H1 (cell line): Measurements from ENCODE around the gene TMEM221. TPM values are rescaled to one million over a fixed set of nuclear protein-coding genes. Genes with fewer than 3 reads are reported as not detected.

Source experiments
- CTCF ChIA-PET: fragments of 300-600 bp; sonication (Branson Sonifier 250); formaldehyde crosslinking; loops from one replicate; lab custom pipeline; 2021; ENCODE audit not compliant: partially characterized antibody; lab: Charles Lee
- POLR2A ChIA-PET: fragments of 300-600 bp; sonication (Branson Sonifier 250); formaldehyde crosslinking; loops from one replicate; lab custom pipeline; 2021; ENCODE audit warnings: inconsistent platforms; ENCODE audit not compliant: partially characterized antibody; lab: Charles Lee
- DNase-seq, 2 experiments: peaks; one replicate each; pipeline versions ENCODE4 v3.0.0 to v3.0.0-alpha.2; 2010 to 2022; ENCODE audit warnings: low spot score in 2 of 2, low read depth in 1 of 2, mixed read lengths in 1 of 2
- FAIRE-seq: peaks from 2 replicates; lab custom pipeline; 2011; peaks lifted over from hg19 to GRCh38; lab: Jason Lieb, UNC
- H2AFZ ChIP-seq: 2 replicates; pipeline ENCODE4 v1.8.1; 2012; ENCODE audit warnings: low read length, inconsistent platforms
- H2AK5ac ChIP-seq: 2 replicates; pipeline ENCODE4 v1.6.1; 2013; ENCODE audit warnings: low read depth, low read length
- H2BK120ac ChIP-seq: replicated peaks from 2 replicates; pipeline ENCODE3; 2013; ENCODE audit warnings: low read depth, low read length, inconsistent platforms
- H2BK12ac ChIP-seq: 2 replicates; pipeline ENCODE4 v1.6.1; 2013; ENCODE audit warnings: low read depth, low read length
- H2BK15ac ChIP-seq: 2 replicates; pipeline ENCODE4 v1.6.1; 2013; ENCODE audit warnings: low read length
- H2BK20ac ChIP-seq: 2 replicates; pipeline ENCODE4 v1.6.1; 2013; ENCODE audit warnings: low read length
- H2BK5ac ChIP-seq: 2 replicates; pipeline ENCODE4 v1.6.1; 2013; ENCODE audit warnings: low read depth, low read length
- H3K14ac ChIP-seq: 2 replicates; pipeline ENCODE4 v1.6.1; 2013; ENCODE audit warnings: inconsistent platforms; ENCODE audit not compliant: insufficient read length
- H3K18ac ChIP-seq: 2 replicates; pipeline ENCODE4 v1.6.1; 2013; ENCODE audit warnings: low read length; ENCODE audit errors: extremely low read depth
- H3K23ac ChIP-seq: 2 replicates; pipeline ENCODE4 v1.6.1; 2013; ENCODE audit warnings: inconsistent platforms; ENCODE audit not compliant: insufficient read length
- H3K23me2 ChIP-seq: 2 replicates; pipeline ENCODE4 v1.6.1; 2013; ENCODE audit warnings: low read depth, low read length
- H3K27ac ChIP-seq: 2 replicates; pipeline ENCODE4 v1.6.1; 2011; ENCODE audit warnings: low read depth, low read length, inconsistent platforms
- H3K27me3 ChIP-seq, 4 experiments: replicated peaks in 1 of 4; 1 replicate in 1 of 4; 2 replicates in 3 of 4; pipeline versions ENCODE4 v1.6.1 to v1.8.1; 2011 to 2013; ENCODE audit warnings: low read length in 3 of 4, mild to moderate bottlenecking in 3 of 4, inconsistent platforms in 2 of 4, mixed read lengths in 2 of 4, moderate library complexity in 1 of 4; ENCODE audit not compliant: control insufficient read depth in 3 of 4, insufficient read depth in 3 of 4; ENCODE audit errors: extremely low read depth in 1 of 4
- H3K36me3 ChIP-seq, 4 experiments: 2 replicates each; pipeline versions ENCODE4 v1.6.1 to v1.8.1; 2011 to 2013; ENCODE audit warnings: mild to moderate bottlenecking in 4 of 4, low read length in 3 of 4, moderate library complexity in 2 of 4, control low read depth in 1 of 4, inconsistent platforms in 1 of 4; ENCODE audit not compliant: insufficient read depth in 4 of 4, control insufficient read depth in 2 of 4
- H3K4ac ChIP-seq: replicated peaks from 2 replicates; pipeline ENCODE3; 2013; ENCODE audit warnings: low read length, low read depth, mixed read lengths, inconsistent platforms; ENCODE audit not compliant: insufficient read length
- H3K4me1 ChIP-seq, 4 experiments: replicated peaks in 1 of 4; 1 replicate in 1 of 4; 2 replicates in 3 of 4; pipeline versions ENCODE4 v1.6.1 to v1.8.1; 2011 to 2013; ENCODE audit warnings: low read length in 3 of 4, inconsistent platforms in 2 of 4, mixed read lengths in 1 of 4; ENCODE audit not compliant: insufficient read depth in 4 of 4, control insufficient read depth in 3 of 4
- H3K4me2 ChIP-seq, 2 experiments: 2 replicates each; pipeline versions ENCODE4 v1.6.1 to v1.8.1; 2011 to 2013; ENCODE audit warnings: low read depth in 2 of 2, low read length in 2 of 2, control low read depth in 1 of 2, inconsistent platforms in 1 of 2, mild to moderate bottlenecking in 1 of 2; ENCODE audit not compliant: insufficient read depth in 1 of 2
- H3K4me3 ChIP-seq, 4 experiments: fragments of 200-600, 300-600 bp in 1 of 4; sonication (generic), shearing (Covaris generic), sonication (Bioruptor Twin) in 1 of 4; 2 replicates each; pipeline versions ENCODE4 v1.5.1 to v1.8.1; 2011 to 2016; ENCODE audit warnings: low read length in 4 of 4, low read depth in 3 of 4, control low read depth in 2 of 4, inconsistent platforms in 2 of 4, mild to moderate bottlenecking in 2 of 4, mixed read lengths in 1 of 4, moderate library complexity in 1 of 4; ENCODE audit not compliant: insufficient read depth in 2 of 4; ENCODE audit errors: extremely low read depth in 1 of 4
- H3K56ac ChIP-seq: replicated peaks from 2 replicates; pipeline ENCODE3; 2013; ENCODE audit warnings: low read depth, mild to moderate bottlenecking, mixed read lengths, low read length, inconsistent platforms; ENCODE audit not compliant: insufficient read length
- H3K79me1 ChIP-seq: 2 replicates; pipeline ENCODE4 v1.6.1; 2013; ENCODE audit warnings: low read depth, low read length, control low read depth
- H3K79me2 ChIP-seq, 2 experiments: 2 replicates each; pipeline versions ENCODE4 v1.6.1 to v1.8.1; 2012 to 2013; ENCODE audit warnings: low read length in 2 of 2, mild to moderate bottlenecking in 2 of 2, inconsistent platforms in 1 of 2; ENCODE audit not compliant: insufficient read depth in 2 of 2, control insufficient read depth in 1 of 2
- H3K9ac ChIP-seq, 4 experiments: replicated peaks in 1 of 4; 1 replicate in 1 of 4; 2 replicates in 3 of 4; pipeline versions ENCODE4 v1.6.1 to v1.8.1; 2011 to 2013; ENCODE audit warnings: low read depth in 3 of 4, low read length in 3 of 4, control low read depth in 2 of 4, mild to moderate bottlenecking in 2 of 4, moderate library complexity in 2 of 4, inconsistent platforms in 1 of 4; ENCODE audit errors: extremely low read depth in 1 of 4
- H3K9me3 ChIP-seq, 2 experiments: 2 replicates each; pipeline versions ENCODE4 v1.6.1 to v1.8.1; 2012 to 2013; ENCODE audit warnings: mild to moderate bottlenecking in 2 of 2, moderate library complexity in 2 of 2, control low read depth in 1 of 2, inconsistent platforms in 1 of 2, low read depth in 1 of 2, low read length in 1 of 2, mixed read lengths in 1 of 2; ENCODE audit not compliant: insufficient read depth in 2 of 2
- H4K20me1 ChIP-seq, 2 experiments: replicated peaks in 1 of 2; 2 replicates each; pipeline versions ENCODE3 to v1.8.1; 2011 to 2013; ENCODE audit warnings: inconsistent platforms in 2 of 2, low read length in 2 of 2, mild to moderate bottlenecking in 1 of 2; ENCODE audit not compliant: insufficient read depth in 2 of 2, control insufficient read depth in 1 of 2
- H4K5ac ChIP-seq: 2 replicates; pipeline ENCODE4 v1.6.1; 2013; ENCODE audit warnings: low read length, low read depth, mixed read lengths, inconsistent platforms; ENCODE audit not compliant: insufficient read length
- H4K8ac ChIP-seq: 2 replicates; pipeline ENCODE4 v1.8.0; 2013; ENCODE audit warnings: mild to moderate bottlenecking, moderate library complexity, low read length, inconsistent platforms; ENCODE audit not compliant: insufficient read depth; ENCODE audit errors: extremely low read depth
- H4K91ac ChIP-seq: replicated peaks from 2 replicates; pipeline ENCODE3; 2013; ENCODE audit warnings: low read length, mixed read lengths, inconsistent platforms; ENCODE audit not compliant: insufficient read length
- CBX8 ChIP-seq: fragments of 300-800, 300-1000 bp; sonication (generic); IDR thresholded peaks from 2 replicates; pipeline ENCODE4 v1.7.1; 2016; ENCODE audit warnings: low read depth, low read length, borderline replicate concordance
- CHD2 ChIP-seq: IDR thresholded peaks from 2 replicates; pipeline ENCODE4 v1.6.1; 2012; ENCODE audit warnings: low read length, improper control_type of control experiment
- CTBP2 ChIP-seq: IDR thresholded peaks from 2 replicates; pipeline ENCODE4 v1.7.0; 2011; ENCODE audit warnings: borderline replicate concordance, mild to moderate bottlenecking, moderate library complexity, mixed read lengths, low read length; ENCODE audit not compliant: insufficient read depth, insufficient read length
- EGR1 ChIP-seq: IDR thresholded peaks from 2 replicates; pipeline ENCODE4 v1.6.1; 2011; ENCODE audit warnings: low read depth, low read length, borderline replicate concordance
- JUN ChIP-seq: IDR thresholded peaks from 2 replicates; pipeline ENCODE4 v1.6.1; 2011; ENCODE audit warnings: low read depth, mild to moderate bottlenecking, improper control_type of control experiment, low read length
- KDM1A ChIP-seq: fragments of 200-600, 300-600 bp; sonication (generic); IDR thresholded peaks from 2 replicates; pipeline ENCODE4 v1.7.1; 2016; ENCODE audit warnings: mild to moderate bottlenecking, low read length, borderline replicate concordance
- KDM4A ChIP-seq: IDR thresholded peaks from one replicate; pipeline ENCODE4 v1.7.1; 2012; ENCODE audit warnings: low read depth, mild to moderate bottlenecking, moderate library complexity, low read length, inconsistent platforms; ENCODE audit not compliant: severe bottlenecking
- NANOG ChIP-seq: IDR thresholded peaks from 2 replicates; pipeline ENCODE4 v1.6.1; 2011; ENCODE audit warnings: low read length, low read depth, mild to moderate bottlenecking, inconsistent platforms; ENCODE audit not compliant: insufficient read depth, poor library complexity, severe bottlenecking
- RAD21 ChIP-seq, 2 experiments: IDR thresholded peaks in 1 of 2; conservative IDR thresholded peaks in 1 of 2; 2 replicates each; pipeline ENCODE4 v1.6.1; 2011; ENCODE audit warnings: low read depth in 2 of 2, low read length in 2 of 2, improper control_type of control experiment in 1 of 2, inconsistent platforms in 1 of 2, mild to moderate bottlenecking in 1 of 2, moderate library complexity in 1 of 2
- SIN3A ChIP-seq, 2 experiments: IDR thresholded peaks in 1 of 2; conservative IDR thresholded peaks in 1 of 2; 2 replicates each; pipeline ENCODE4 v1.6.1; 2011 to 2012; ENCODE audit warnings: low read length in 2 of 2, improper control_type of control experiment in 1 of 2, low read depth in 1 of 2, mild to moderate bottlenecking in 1 of 2
- SP1 ChIP-seq: IDR thresholded peaks from 2 replicates; pipeline ENCODE4 v1.6.1; 2011; ENCODE audit warnings: low read depth, low read length
- TAF1 ChIP-seq: IDR thresholded peaks from 2 replicates; pipeline ENCODE4 v1.6.1; 2011; ENCODE audit warnings: mild to moderate bottlenecking, low read depth, low read length
- YY1 ChIP-seq: IDR thresholded peaks from 2 replicates; pipeline ENCODE4 v1.6.1; 2011; ENCODE audit warnings: low read depth, mild to moderate bottlenecking, low read length
- WGBS, 2 experiments: shearing (Covaris generic) in 1 of 2; methylation state at CpG; one replicate each; pipeline versions ENCODE4 v1.1.6 to v1.1.7; 2013 to 2015; ENCODE audit warnings: low lambda C conversion rate in 2 of 2, mixed read lengths in 2 of 2, inconsistent platforms in 1 of 2, low coverage in 1 of 2, missing lambda C conversion rate in 1 of 2; ENCODE audit not compliant: insufficient replicate concordance in 2 of 2, insufficient coverage in 1 of 2, insufficient read length in 1 of 2; ENCODE audit errors: extremely low coverage in 1 of 2, missing lambda C conversion rate in 1 of 2; 5-methylcytosine and 5-hydroxymethylcytosine counted together
- polyA plus RNA-seq, 7 experiments: library from polyadenylated mRNA; depleted of rRNA in 3 of 7; stranded (reverse) in 5 of 7; unstranded in 2 of 7; fragments of >200 nt in 5 of 7; fragments of 200-250 nt in 2 of 7; gene quantifications; 1 replicate in 5 of 7; 2 replicates in 1 of 7; 4 replicates in 1 of 7; pipeline versions ENCODE4 v1.2.1 to v1.2.3, GENCODE V29; 2011 to 2013; ENCODE audit warnings: missing spikeins in 2 of 7, mixed read lengths in 2 of 7
- total RNA-seq: library from RNA; stranded (reverse); fragmentation: NEBNext Ultra II Directional; extraction: Animal tissue kit (Norgen Biotek cat#: 25700); gene quantifications from 2 replicates; pipeline ENCODE4 v1.2.1, GENCODE V29; 2021

The TMEM221 gene
- total and polyA plus RNA-seq, 2 of the 8 experiments (the other 6 are each of a cell fraction or from before 2014, with no cell fraction given) = 1.4 to 2.0 TPM

GRCh38 chr19:17418710-17419109 lies 29.8 kb downstream of the TMEM221 start:
- Histone ChIP-seq H3K4me3 (peak overlapping the region in 2 of 4 experiments; percentile 31 to 58; a peak in 4 of 8 replicates), H2AFZ (no peak overlapping the region), H3K27ac (no peak overlapping the region), H4K20me1 (peaks cover 0 to 4% of the 10 kb centered on the region in 2 experiments), H3K9me3 (no peaks in the 10 kb centered on the region), H3K9ac (no peak overlapping the region; a peak in 1 of 7 replicates), H3K79me2 (no peaks in the 10 kb centered on the region), H3K56ac (no peak overlapping the region), H3K36me3 (peaks cover 0 to 7% (median 0%) of the 10 kb centered on the region in 4 experiments; a peak in 1 of 8 replicates), H3K27me3 (peaks cover 0 to 6% (median 0%) of the 10 kb centered on the region in 4 experiments; a peak in 3 of 7 replicates), H3K4ac (no peak overlapping the region), H2BK20ac (no peak overlapping the region), H2BK12ac (no peak overlapping the region), H3K23ac (no peak overlapping the region), H3K18ac (no peak overlapping the region), H3K23me2 (peaks cover 12% of the 10 kb centered on the region), H3K14ac (no peak overlapping the region), H2BK120ac (no peak overlapping the region), H2BK5ac (no peak overlapping the region), H3K4me1 (peaks cover 3 to 12% (median 8%) of the 10 kb centered on the region in 4 experiments), H4K5ac (no peak overlapping the region), H3K79me1 (no peaks in the 10 kb centered on the region), H2BK15ac (no peak overlapping the region), H3K4me2 (peak overlapping the region; percentile 59 to 69), H2AK5ac (no peak overlapping the region), H4K91ac (no peak overlapping the region), H4K8ac (no peak overlapping the region)
- 90% methylated on average over 3 of the region's 3 CpGs; no CpG with 5 or more reads in 1 of the 2 experiments for WGBS, 2 experiments
- POLR2A ChIA-PET = interaction anchor here (1.2 to 6.1 kb wide), 3 partner anchors 9 to 19 kb away, joined by 3 to 44 read pairs (median 9); partner anchors contain the start of gene BST2
- DNase-seq = no peak
- CTCF ChIA-PET = interaction anchor here (0.6 to 1.3 kb wide), 5 partner anchors 10 to 1442 kb away, joined by 3 to 6 read pairs (median 3); no protein-coding TSS in a partner anchor
- no peak for FAIRE-seq
- TF ChIP-seq EGR1 = no peak
- TF ChIP-seq KDM1A = no peak
- no peak for TF ChIP-seq YY1
- no peak for TF ChIP-seq NANOG
- no peak for TF ChIP-seq JUN
- no peak for TF ChIP-seq TAF1
- TF ChIP-seq SIN3A (conservative IDR thresholded peaks at IDR 0.05 in 1 of 2, IDR thresholded peaks at IDR 0.05 in 1 of 2; ENCODE audit: low read depth in 1 of 2, low read length in 2 of 2) = no peak
- TF ChIP-seq CTBP2 = no peak
- no peak for TF ChIP-seq CHD2
- TF ChIP-seq KDM4A = no peak
- TF ChIP-seq CBX8 = no peak
- TF ChIP-seq RAD21 (IDR thresholded peaks at IDR 0.05 in 1 of 2, conservative IDR thresholded peaks at IDR 0.05 in 1 of 2; ENCODE audit: low read depth in 2 of 2, low read length in 2 of 2) = no peak
- TF ChIP-seq SP1 = no peak
